ENCODE data around the gene PSD4. TPM values are rescaled to one million over a fixed set of nuclear protein-coding genes. Genes with fewer than 3 reads are reported as not detected.
"Not testable (repeated sequence)": the region's sequence is repeated elsewhere in the genome, so short reads cannot be mapped to it uniquely, and the experiment has no call there.

PSD4 gene
- total RNA-seq, 1 experiment from 2014 or later, result 14.7 TPM

DNA sequence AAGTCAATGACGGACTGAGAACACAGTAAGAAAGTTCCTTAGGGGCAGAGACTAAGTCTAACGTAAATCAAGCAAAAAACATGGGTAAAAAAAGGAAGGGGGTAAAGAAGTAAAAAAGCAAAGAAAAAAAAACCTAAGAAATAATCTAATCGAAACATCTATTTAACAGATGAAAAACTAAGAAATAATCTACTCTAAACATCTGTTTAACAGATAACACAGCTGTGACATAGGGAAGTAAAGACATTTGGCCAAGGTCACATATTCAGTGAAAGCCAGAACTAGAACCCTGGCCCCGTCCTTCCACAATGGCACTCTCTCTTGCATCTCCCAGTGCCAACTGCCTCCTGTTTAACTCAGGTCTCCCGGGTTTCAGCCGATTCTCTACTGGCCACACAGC is 48.1 kb downstream of the PSD4 start:
- no peak for DNase-seq (ENCODE audit: low read depth)

DNA sequence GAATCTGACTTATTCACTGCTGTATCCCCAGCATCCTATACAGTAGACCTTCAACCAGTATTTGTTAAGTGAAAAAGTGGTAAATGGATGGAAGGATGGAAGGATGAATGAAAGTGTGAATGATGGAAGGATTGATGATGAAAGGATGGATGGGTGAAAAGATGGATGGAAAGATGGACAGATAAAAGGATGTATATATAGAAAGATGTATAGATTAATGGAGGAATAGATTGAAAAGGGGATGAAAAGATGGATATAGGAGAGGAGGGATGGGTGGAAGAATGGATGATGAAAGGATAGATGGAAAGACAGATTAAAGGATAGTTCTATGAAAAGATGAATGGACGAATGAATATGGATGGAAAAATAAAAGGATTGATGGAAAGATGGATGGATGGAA is 50.0 kb downstream of the PSD4 start:
- no peak for DNase-seq (ENCODE audit: low read depth)

DNA sequence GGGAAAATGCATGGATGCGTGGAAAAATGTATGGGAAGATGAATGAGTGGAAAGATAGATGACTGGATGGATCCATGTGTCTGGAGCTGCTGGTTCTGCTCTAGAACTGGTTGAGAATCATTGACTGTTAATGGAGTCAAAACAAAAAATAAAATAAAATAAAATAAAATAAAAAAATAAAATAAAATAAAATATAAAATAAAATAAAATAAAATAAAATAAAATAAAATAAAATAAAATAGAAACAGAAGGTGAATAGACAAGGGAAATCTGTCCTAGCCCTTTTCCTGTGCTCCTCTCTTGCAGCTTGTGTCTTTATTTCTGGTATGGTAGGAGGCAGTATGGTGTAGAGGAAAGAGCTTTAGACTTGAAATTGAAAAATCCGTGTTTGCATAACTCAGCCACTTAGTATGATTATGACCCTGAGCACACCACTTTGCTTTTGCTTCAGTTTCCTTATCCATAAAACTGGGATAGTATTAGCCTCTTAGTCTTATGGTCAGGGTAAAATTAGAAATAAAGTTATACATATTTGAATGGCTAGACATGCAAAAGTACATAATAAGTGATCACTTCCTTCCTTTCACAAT is 51.0 kb downstream of the PSD4 start:
- no peak for DNase-seq (ENCODE audit: low read depth)

DNA sequence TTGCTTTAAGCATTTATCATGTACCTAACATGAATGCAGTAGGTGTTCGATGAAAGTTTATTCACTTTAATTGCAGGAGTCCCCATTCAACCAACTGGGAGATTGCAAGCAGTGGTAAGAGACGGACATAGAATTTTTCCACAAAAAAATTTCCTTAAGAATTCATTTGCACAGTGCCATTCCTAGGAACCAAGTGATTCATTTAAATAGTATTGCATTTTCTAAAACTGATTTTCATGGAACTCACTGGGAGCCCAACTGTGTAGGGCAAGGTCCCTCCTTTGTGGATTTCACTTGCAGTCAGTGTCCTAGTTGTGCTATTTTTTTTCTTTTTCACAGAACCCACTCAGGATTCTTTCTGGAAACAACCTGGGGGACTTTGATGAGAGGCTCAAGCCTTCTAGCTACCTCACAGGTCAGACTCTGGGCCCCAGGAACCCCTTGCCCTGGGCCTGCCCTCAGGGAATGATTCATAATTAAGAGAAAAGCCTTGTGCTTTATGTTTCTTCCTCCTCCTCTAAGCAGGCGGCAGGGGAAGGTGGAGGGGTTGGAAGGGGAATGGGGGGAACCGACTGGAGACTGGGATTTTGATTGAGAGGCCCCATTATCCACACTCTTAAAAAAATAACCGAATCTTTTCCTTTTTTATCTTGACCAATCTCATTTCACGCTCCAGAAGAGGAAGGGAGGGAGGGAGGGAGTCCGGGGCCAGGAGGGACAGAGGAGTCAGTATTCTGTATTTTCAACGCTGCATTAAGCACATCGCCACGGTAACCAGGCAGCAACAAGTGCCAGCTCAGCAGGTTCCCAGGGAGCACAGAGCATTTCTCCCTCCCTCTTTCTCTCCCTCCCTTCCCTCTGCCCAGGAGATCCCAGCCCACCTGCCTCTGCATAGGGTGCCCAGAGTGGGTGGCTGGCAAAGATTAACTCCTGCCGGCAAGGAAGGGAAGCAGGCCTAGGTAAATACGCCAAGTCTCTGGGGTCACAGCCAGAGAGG is 51.8 kb downstream of the PSD4 start:
- peak; percentile 97 for DNase-seq (ENCODE audit: low read depth)

DNA sequence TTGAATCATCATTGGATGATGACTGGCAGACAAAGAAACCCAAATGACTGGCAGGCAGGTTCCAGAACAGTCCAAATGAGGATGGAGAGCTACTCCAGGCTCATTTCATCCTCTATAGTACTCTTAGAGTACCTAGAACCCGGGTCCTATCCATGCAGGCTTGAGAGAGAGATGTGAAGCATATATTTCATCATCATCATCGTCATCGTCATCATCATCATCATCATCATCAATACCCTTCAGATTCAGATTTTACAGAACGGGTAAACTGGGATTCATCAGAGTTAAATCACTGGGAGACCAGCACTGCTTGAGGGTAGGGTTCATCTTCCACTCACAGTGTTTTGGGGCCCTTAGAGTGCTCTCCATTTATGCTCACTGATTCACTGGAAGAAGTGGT is 52.7 kb downstream of the PSD4 start:
- no peak for DNase-seq (ENCODE audit: low read depth)

DNA sequence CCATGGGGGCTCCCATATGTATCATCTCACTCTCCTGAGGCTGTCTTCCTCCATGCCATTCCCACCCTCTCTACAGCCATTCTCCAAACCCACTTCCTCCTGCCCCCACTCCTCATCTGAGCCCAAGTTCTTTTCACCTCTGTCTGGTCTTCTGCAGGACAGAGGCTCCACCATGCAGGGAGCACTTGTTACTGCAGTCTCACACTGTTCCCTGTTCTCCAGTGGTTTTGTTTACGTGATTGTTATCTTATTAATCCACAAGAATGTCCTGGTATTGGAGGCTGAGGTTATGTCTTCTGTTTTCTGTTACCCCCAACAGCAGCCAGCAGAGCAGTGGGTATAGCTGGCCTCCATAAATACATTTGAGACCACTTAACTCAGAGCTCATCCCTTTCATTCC is 53.5 kb downstream of the PSD4 start:
- DNase-seq (ENCODE audit: low read depth), result peak; percentile 82

DNA sequence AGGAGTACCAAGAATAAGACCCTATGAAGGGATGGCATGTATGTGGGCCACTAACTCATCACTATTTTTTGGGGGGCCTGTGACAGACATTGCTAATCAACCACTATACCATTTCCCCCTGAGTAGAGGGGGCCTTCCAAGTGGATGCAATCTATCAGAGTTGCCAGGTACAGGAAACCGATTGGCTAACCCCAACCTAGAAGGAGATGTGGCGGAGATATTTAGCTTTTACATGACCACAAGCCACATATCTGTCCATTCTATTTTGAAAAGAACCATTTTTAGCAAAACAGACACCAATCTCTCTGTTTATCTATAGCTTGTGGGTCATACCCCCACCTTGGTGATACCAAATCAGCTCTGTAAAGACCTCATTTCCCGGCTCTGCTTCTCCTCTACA is 53.9 kb downstream of the PSD4 start:
- no peak for DNase-seq (ENCODE audit: low read depth)

DNA sequence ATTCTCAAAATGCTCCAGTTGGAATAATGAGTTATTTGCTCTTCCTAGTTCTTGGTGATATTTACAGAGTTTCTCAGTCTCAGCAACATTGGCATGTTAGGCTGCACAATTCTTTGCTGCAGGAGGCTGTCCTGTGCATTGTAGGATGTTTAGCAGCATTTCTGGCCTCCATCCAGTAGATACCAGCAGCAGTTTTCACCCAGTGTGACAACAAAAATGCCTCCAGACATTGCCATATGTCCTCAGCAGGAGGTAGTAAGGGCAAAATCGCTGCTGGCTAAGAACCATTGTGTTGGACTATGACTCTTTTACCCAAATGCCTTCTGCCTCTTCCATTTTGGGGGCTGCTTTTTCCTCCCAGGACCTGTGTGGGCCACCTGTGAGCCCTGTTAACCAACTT is 54.6 kb downstream of the PSD4 start:
- DNase-seq (ENCODE audit: low read depth), result no peak

DNA sequence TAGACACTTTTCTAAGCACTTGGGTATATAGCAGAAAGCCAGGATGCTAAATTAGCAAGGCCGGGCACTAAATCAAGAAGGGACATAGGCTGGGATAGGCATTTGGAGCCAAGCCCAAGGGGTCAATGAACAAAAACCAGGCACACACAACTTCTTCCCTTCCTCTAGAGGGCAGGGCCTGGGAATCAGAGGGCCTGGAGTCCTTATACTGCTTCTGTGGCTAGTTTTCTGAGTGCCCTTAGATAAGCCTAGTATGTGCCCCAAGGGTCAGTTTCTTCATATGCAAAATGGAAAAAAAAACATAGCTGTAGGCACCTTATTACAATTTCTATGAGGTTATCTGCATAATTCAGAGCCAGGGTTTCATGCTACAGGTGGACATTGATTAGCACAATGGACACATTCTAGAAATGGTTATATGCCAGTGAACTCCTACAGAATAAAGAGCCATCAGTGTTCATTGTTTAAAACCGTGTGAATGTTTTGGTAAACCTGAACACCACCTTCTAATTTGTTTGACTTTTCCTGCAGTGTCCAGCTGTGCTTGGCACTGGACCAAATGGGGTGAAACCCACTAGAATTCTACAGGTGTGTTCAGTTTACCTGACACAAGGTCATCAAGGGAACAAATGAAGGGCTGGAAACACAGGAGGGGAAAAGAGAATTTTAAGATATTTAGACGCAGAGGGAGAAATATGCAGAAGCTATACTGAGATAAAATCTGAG is 55.4 kb downstream of the PSD4 start:
- DNase-seq (ENCODE audit: low read depth), result no peak

DNA sequence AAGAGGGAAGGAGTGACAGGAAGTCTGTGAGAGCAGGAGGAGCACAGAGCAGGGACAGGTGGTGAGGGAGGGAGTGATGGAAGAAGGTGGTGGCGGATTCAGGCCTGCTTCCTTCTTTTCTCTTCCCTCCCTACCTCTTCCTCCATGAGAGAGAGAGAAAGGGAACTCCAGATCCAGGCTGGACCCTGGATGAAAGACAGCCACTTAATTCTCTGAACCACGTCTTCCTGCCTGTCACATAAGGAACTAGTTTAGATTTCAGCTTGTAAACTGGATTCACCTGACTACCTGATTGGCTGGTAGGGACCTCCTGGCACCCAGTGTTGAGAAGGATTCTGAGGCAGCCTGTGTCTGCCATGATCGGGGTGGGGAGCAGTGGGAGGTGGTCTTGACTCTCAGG is 56.0 kb downstream of the PSD4 start:
- DNase-seq (ENCODE audit: low read depth), result no peak

DNA sequence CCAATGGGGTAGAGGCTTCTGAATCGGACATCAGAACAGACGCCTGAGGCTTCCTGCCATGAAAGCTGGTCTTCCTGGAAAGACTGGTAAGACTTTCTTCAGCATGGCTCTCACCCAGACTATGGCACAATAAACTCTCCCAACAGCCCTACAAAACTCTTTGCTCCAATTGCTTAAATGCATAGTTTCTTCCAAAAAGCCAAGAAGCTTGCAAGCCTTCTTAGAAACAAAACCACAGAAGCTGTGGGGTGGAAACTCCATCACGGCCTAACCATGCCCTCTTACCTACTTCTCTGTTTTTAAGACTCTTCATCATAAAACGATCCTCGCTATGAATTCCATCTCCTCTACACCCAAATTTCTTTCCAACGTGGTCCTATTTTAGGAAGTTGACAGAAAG is 56.8 kb downstream of the PSD4 start:
- no peak for DNase-seq (ENCODE audit: low read depth)

DNA sequence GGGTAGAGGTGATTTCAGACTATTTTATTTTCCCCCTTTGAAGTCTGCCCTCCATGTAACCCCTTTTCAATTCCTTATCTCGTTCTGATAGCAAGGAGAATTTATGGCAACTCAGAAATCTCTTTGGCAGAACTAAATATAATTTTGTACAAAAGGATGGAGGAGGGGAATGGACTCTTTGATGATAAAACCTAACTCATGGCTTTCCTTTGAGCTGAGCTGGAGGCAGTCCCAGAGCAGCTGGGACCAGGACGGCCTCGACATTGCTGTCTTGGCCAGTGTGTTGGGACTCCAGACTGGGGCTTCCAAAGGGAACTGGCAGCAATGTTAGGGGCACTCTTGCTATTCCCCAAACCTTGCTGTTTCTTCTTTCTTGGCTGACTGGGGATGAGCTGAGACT is 57.3 kb downstream of the PSD4 start:
- no peak for DNase-seq (ENCODE audit: low read depth)

DNA sequence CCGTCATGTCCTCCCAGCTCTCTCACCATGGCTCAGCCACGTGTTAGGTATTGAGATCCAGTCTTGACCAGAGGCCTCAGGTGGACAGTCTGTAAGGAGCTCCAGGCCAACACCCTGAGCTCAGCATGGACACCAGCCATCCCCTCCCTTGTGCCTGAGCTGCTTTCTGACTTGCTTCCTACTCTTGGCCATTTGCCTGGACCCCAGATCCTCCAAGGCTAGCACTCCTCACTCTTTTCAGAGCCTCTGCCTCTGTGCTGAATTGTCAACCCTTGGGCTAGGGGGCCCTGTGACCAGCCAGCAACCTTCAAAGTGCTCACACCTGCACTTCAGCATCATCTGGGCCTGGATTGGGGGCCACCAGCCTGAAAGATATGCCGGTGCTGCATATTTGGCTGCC is 58.4 kb downstream of the PSD4 start:
- DNase-seq (ENCODE audit: low read depth), result no peak

DNA sequence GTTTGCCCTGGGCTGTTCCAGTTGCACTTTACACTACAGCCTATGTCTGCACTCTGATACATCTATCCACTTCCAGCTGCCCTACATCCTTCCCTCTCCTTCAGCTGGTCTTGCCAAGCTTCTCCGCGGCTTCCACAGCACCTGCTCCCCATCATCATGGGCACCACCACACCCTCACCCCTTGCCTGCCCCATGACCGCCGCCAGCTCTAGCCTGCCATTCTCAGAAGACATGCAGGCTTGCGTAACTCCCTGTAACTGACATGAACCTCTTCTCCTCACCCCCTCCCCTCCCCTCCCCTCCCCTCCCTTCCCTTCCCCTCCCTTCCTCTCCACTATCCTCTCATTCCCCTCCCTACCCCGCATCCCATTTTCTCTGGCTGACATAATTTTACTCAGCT is 59.0 kb downstream of the PSD4 start:
- DNase-seq (ENCODE audit: low read depth), result no peak

DNA sequence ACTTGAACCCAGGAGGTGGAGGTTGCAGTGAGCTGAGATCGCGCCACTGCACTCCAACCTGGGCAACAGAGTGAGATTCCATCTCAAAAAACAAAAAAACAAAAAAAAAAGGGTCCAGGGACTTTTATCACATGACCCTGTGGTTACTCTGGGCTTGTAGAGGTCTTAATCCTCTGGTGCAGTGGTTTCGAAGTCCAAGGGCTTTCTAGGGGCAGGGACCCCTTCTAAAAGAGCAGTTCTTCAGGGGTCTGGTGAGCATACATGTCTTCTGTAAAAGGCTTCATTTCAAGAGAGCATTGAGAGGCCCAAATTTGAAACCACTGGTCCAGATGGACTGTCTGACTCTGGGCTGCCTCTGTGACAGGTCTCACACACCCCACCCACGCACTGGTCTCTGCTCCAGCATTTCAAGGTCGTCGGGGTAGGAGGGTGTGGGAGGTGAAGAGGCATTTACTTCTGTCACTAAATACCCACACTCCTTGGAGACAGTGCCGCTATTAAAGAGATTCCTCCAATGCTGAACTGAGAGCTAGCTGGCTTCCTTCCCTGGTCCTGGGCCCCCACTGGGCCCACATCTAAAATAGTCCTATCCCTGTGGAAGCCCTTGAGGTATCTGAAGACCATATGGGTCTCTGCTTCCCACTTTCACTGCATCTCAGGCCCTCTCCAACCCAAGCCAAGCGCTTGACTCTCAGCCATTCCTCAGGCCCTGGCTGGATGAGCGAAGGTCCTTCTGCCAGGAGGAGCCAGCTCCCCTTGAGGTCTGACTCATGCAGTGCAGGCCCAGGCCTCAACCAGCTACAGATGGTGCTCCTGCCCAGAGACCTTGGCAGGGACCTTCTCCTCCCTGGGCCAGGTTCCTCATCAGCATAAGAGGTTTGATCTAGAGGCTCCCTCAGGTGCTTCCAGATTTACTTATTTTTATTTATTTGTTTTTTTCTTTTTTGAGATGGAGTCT is 60.1 kb downstream of the PSD4 start:
- DNase-seq (ENCODE audit: low read depth), result peak; percentile 59

DNA sequence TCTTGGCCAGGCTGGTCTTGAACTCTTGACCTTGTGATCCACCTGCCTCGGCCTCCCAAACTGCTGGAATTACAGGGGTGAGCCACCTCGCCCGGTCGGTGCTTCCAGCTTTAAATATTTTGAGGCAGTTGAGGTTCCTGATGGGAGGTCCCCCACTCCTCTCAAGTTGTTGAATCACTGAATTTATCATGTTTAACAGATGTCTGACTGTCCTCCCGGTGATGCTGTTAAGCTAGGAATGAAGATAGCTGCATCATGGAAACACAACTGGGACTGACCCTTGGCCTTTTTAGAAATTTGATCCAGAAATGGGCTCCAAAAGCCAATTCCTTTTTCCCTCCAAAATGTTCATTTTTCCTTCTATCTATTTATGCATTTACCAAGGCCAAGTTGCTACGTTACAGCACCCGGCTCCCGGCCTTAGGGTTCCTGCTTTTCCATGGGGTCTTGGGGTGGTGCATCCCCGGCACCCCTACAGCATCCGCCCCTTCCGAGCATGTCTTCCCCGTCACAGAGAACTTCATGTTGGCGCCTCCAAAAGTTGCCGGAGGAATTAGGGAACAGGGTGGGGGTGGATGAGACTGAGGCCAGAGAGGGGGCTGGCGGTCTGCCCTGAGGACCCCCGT is 61.1 kb downstream of the PSD4 start:
- peak; percentile 28 for DNase-seq (ENCODE audit: low read depth)

DNA sequence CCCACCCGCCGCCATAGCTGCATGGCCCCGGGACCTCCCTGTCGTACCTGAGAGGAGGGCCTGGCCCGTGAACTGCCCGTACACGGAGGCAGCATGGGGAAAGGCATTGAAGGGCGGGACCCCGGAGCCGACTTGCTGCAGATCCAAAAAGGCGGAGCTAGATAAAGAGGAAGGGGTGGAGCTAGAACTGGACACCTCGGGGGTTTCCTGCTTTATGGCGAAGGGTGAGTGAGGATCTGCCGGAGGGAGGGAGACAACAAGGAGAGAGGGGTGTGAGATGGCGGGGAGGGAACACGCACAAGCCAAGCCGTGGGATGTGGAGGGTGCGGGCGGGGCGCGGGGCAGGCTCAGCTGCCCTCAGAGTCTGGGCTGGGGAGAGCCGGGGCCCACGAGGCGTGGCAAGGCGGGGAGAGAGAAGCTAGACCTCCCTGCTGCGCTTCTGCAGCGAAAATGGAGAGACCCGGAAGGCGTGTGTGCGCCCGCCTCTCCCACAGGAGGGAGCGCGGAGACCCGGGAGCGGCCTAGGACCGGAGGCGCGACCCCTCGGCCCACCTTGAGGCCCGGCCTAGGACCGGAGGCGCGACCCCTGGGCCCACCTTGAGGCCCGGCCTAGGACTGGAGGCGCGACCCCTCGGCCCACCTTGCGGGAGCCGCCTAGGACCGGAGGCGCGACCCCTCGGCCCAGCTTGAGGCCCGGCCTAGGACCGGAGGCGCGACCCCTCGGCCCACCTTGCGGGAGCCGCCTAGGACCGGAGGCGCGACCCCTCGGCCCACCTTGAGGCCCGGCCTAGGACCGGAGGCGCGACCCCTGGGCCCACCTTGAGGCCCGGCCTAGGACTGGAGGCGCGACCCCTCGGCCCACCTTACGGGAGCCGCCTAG is 61.8 kb downstream of the PSD4 start:
- DNase-seq (ENCODE audit: low read depth), result not testable (repeated sequence)

DNA sequence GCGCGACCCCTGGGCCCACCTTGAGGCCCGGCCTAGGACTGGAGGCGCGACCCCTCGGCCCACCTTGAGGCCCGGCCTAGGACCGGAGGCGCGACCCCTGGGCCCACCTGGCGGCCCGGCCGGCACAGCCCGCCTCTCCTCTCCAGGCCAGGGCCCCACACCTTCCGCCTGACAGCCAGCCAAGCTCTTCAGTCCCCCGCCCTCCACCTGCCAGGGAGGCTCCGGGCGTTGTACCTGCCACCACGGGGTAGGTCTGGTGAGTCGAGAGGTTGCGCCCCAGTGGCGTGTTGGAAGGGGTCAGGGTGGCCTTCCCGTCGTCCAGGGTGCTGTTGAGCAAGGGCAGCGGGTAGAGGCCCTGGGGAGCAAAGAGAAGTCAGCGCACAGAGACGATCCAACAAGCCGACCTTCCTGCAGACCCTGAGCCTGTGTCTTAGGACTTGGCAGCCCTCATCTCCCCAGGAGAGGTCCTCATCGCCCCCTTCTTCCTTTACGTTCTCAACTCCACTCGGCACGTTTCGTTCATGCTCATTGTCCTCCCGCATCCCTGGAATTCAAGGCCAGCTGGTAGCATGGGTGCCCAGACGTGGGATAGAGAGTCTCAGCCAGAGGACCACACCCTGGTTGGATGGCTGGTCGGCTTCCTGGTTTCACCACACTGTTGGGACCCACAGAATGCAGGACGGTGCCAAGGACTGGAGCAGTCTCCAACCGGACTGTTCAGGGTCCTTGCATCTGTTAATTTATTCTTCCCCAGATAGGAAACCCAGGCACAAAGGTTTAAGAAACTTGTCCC is 62.8 kb downstream of the PSD4 start:
- no peak for DNase-seq (ENCODE audit: low read depth)

DNA sequence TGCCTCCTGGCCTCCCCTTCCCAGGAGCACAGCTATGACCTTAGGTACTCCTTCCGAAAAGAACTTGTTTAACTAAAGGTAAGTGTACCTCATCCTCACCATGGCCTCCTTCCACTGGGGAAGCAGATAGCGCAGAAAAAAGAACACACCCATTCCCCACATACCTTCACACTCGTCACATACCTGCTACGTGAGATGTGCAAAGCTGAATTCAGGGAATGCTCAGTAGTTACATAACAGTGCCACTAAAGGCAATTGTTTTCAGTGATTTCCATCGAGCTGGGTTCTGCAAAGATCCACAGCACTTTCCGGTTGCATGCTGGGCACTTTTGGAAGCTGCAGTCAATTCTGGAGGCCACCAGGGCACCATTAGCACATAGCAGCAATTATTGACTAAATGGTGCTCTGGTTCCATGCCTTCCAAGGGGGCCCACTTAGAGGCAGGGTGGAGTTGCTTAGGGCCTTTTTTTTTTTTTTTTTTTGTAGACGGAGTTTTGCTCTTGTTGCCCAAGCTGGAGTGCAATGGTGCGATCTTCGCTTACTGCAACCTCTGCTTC is 63.9 kb downstream of the PSD4 start:
- no peak for DNase-seq (ENCODE audit: low read depth)
